HUDEP-2 (cell line): ENCODE data around the gene MRPL30.

Source experiments
- DNase-seq, 76 experiments: peaks; one replicate each; lab custom pipeline; 2025; ENCODE audit not compliant: unreplicated experiment in 76 of 76; lab: John Stamatoyannopoulos, UW

The MRPL30 gene

GRCh38 chr2:99180755-99181623 lies at the start of gene MRPL30, which contains the start of gene MITD1:
MRPL30 (plus strand) TSS chr2:99181184; CDS start chr2:99186204, 5,020 bp downstream.
MITD1 (minus strand) TSS chr2:99181058; CDS start chr2:99180981, 77 bp downstream.
- DNase-seq, result peak; percentile 14 to 91 (median 81)

GRCh38 chr2:99135044-99135556 lies 45.9 kb upstream of the MRPL30 start:
- peak in 66 of 76 experiments; percentile 3 to 78 (median 38) for DNase-seq

GRCh38 chr2:99139003-99139402 lies 42.0 kb upstream of the MRPL30 start:
- peak in 2 of 76 experiments; percentile 3 to 8 for DNase-seq

- peak in 1 of 76 experiments; percentile 4 for DNase-seq
These were observed 40.7 kb upstream of the MRPL30 start for GRCh38 chr2:99140056-99140859.

GRCh38 chr2:99140860-99141109 lies 40.2 kb upstream of the MRPL30 start:
- peak in 3 of 76 experiments; percentile 47 to 65 (median 50) for DNase-seq

GRCh38 chr2:99141110-99142108 lies 39.6 kb upstream of the MRPL30 start, which contains the start of gene C2orf15:
C2orf15 (plus strand) TSS chr2:99141707; CDS start chr2:99150559, 8,852 bp downstream.
- peak in 74 of 76 experiments; percentile 18 to 96 (median 88) for DNase-seq

- DNase-seq, result no peak
These were observed 30.3 kb upstream of the MRPL30 start for GRCh38 chr2:99150706-99151105.

GRCh38 chr2:99152199-99152895 lies 28.6 kb upstream of the MRPL30 start:
- no peak for DNase-seq

GRCh38 chr2:99153921-99154604 lies 26.9 kb upstream of the MRPL30 start:
- no peak for DNase-seq

GRCh38 chr2:99154643-99155536 lies 26.1 kb upstream of the MRPL30 start, which contains the start of the genes LIPT1 and TSGA10:
LIPT1 (plus strand) TSS chr2:99154967; CDS start chr2:99161958, 6,991 bp downstream.
TSGA10 (minus strand) TSS chr2:99154942; CDS start chr2:99109439, 45,503 bp downstream.
- peak in 75 of 76 experiments; percentile 34 to 92 (median 83) for DNase-seq

GRCh38 chr2:99156891-99157290 lies 24.1 kb upstream of the MRPL30 start:
- DNase-seq, result no peak

- DNase-seq, result no peak
These were observed 22.4 kb upstream of the MRPL30 start for GRCh38 chr2:99158599-99158998.

- DNase-seq, result no peak
These were observed 21.4 kb upstream of the MRPL30 start for GRCh38 chr2:99159594-99159993.

GRCh38 chr2:99166218-99166617 lies 14.8 kb upstream of the MRPL30 start:
- no peak for DNase-seq

GRCh38 chr2:99169534-99169933 lies 11.4 kb upstream of the MRPL30 start:
- DNase-seq, result no peak

GRCh38 chr2:99171377-99172140 lies 9.4 kb upstream of the MRPL30 start:
- DNase-seq, result no peak

GRCh38 chr2:99181624-99182000 lies 628 bp downstream of the MRPL30 start:
- DNase-seq, result peak in 13 of 76 experiments; percentile 0 to 30 (median 12)
